Astrocyte (in vitro differentiated cells and primary cell): Measurements from ENCODE around the gene GAMT.

Source experiments
- EZH2 ChIP-seq: IDR thresholded peaks from 2 replicates; pipeline ENCODE4 v1.6.1; 2012; ENCODE audit warnings: mild to moderate bottlenecking, low read length, inconsistent platforms; ENCODE audit not compliant: insufficient read depth
- TF ChIP-seq, protein P1 (sequence below): IDR thresholded peaks from 2 replicates; pipeline ENCODE4 v1.5.1; 2011; ENCODE audit warnings: low read depth, mild to moderate bottlenecking, inconsistent platforms, low read length, moderate library complexity; ENCODE audit not compliant: insufficient read depth

GRCh38 chr19:1360818-1361461 is 40.4 kb downstream of the GAMT start:
- TF ChIP-seq EZH2, result no peak
- TF ChIP-seq, protein P1, sequence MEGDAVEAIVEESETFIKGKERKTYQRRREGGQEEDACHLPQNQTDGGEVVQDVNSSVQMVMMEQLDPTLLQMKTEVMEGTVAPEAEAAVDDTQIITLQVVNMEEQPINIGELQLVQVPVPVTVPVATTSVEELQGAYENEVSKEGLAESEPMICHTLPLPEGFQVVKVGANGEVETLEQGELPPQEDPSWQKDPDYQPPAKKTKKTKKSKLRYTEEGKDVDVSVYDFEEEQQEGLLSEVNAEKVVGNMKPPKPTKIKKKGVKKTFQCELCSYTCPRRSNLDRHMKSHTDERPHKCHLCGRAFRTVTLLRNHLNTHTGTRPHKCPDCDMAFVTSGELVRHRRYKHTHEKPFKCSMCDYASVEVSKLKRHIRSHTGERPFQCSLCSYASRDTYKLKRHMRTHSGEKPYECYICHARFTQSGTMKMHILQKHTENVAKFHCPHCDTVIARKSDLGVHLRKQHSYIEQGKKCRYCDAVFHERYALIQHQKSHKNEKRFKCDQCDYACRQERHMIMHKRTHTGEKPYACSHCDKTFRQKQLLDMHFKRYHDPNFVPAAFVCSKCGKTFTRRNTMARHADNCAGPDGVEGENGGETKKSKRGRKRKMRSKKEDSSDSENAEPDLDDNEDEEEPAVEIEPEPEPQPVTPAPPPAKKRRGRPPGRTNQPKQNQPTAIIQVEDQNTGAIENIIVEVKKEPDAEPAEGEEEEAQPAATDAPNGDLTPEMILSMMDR, result no peak
